ENCODE data around the gene NLRP12.
"Not testable (repeated sequence)": the region's sequence is repeated elsewhere in the genome, so short reads cannot be mapped to it uniquely, and the experiment has no call there.

NLRP12 gene

GRCh38 chr19:53782698-53783097 is 41.4 kb downstream of the NLRP12 start:
- in situ Hi-C loops (cut with MboI; ENCODE audit: low sequenced_read_pairs, unreplicated experiment): no loop called here
- TF ChIP-seq CTCF (IDR thresholded peaks at IDR 0.05; ENCODE audit: borderline replicate concordance, control extremely low read depth, extremely low read depth, insufficient read depth, missing control alignments): no peak
- DNase-seq (ENCODE audit: low spot score): no peak

GRCh38 chr19:53781332-53781731 is 42.8 kb downstream of the NLRP12 start:
- DNase-seq (ENCODE audit: low spot score); in situ Hi-C loops (cut with MboI; ENCODE audit: low sequenced_read_pairs, unreplicated experiment): not testable (repeated sequence)

- DNase-seq (ENCODE audit: low spot score): no peak
- in situ Hi-C loops (cut with MboI; ENCODE audit: low sequenced_read_pairs, unreplicated experiment): no loop called here
- TF ChIP-seq CTCF (IDR thresholded peaks at IDR 0.05; ENCODE audit: borderline replicate concordance, control extremely low read depth, extremely low read depth, insufficient read depth, missing control alignments): no peak
Observed at GRCh38 chr19:53780506-53780905, 43.6 kb downstream of the NLRP12 start.

GRCh38 chr19:53775524-53775923 is 48.6 kb downstream of the NLRP12 start:
- no peak for TF ChIP-seq CTCF (IDR thresholded peaks at IDR 0.05; ENCODE audit: borderline replicate concordance, control extremely low read depth, extremely low read depth, insufficient read depth, missing control alignments)
- in situ Hi-C loops (cut with MboI; ENCODE audit: low sequenced_read_pairs, unreplicated experiment): no loop called here
- DNase-seq (ENCODE audit: low spot score): no peak

- in situ Hi-C loops (cut with MboI; ENCODE audit: low sequenced_read_pairs, unreplicated experiment); DNase-seq (ENCODE audit: low spot score): not testable (repeated sequence)
Observed at GRCh38 chr19:53774491-53774890, 49.6 kb downstream of the NLRP12 start.

GRCh38 chr19:53773999-53774398 is 50.1 kb downstream of the NLRP12 start:
- in situ Hi-C loops (cut with MboI; ENCODE audit: low sequenced_read_pairs, unreplicated experiment): no loop called here
- no peak for TF ChIP-seq CTCF (IDR thresholded peaks at IDR 0.05; ENCODE audit: borderline replicate concordance, control extremely low read depth, extremely low read depth, insufficient read depth, missing control alignments)
- no peak for DNase-seq (ENCODE audit: low spot score)

- in situ Hi-C loops (cut with MboI; ENCODE audit: low sequenced_read_pairs, unreplicated experiment): no loop called here
Observed at GRCh38 chr19:53772943-53773342, 51.2 kb downstream of the NLRP12 start.

More at GRCh38 chr19:53772943-53773342, 51.2 kb downstream of the NLRP12 start:
- peak; percentile 36 for DNase-seq (ENCODE audit: low spot score)
- TF ChIP-seq CTCF (IDR thresholded peaks at IDR 0.05; ENCODE audit: borderline replicate concordance, control extremely low read depth, extremely low read depth, insufficient read depth, missing control alignments): peak; percentile 26
